ENCODE data around the gene LRRC37A2. TPM values are rescaled to one million over a fixed set of nuclear protein-coding genes. Genes with fewer than 3 reads are reported as not detected.
"Not testable (repeated sequence)": the region's sequence is repeated elsewhere in the genome, so short reads cannot be mapped to it uniquely, and the experiment has no call there.

LRRC37A2 gene
- polyA plus RNA-seq, 1 donor from 2014 or later: 12.2 TPM

DNA sequence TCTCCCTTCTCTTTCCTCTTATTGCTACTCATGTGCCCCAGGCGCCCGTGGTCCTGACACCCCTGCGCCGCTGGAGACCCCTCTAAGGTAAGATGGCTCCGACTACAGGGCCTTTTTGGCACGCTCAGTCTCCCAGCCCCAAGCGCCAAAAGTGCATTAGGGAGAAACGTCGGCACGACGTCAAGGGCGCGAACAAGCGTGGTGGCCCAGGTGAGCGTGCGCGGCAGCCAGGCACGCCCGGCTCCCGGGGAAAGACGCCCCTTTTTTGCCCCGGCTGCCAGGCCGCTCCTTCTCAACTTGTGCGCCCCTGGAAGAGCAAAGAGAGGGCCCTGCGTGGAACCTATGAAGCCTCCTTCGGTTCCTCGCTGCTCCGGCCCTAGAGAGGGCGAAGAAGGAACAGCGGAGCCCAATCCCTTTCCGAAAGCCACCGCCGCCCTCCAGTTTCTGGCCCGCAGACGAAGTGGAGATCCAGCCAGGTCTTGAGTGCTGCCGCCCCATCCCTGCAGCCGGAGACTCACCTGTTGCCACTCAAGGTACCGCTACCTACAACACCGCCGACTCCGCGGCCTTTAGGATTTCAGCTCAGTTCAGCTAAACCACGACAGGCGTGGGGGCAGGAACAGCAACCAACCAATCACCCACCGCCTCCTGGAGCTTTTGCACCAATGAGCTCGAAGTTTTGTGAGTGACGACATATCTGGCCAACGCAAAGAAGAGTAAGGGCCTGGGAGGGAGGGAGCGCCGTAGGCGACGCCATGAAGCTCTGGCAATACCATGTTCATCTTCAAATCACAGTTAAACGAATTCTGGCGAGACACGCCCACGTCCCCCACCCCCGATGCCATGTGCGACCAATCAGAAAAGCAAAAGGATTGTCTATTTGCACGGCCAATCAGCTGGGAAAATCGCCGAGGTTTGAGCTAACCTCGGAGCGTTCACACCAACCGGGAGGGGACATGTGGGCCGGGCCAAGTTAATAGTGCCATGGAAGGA is 67.1 kb downstream of the LRRC37A2 start, which contains the start of gene ARL17A:
Gene ARL17A, minus strand, starts transcription at position 609 of the 993 bp plus-strand sequence. CDS start 3,369 bp downstream, outside the sequence.
- H3K36me3 Mint-ChIP-seq, H3K4me1 Mint-ChIP-seq, H3K27me3 Mint-ChIP-seq, H3K9me3 Mint-ChIP-seq: not testable (repeated sequence)
- Mint-ChIP-seq H3K27ac (peak within 1 kb of the TSS in 1 of 3 donors; percentile 71), H3K4me3 (peak within 1 kb of the TSS in 2 of 4 donors; percentile 69 to 81)

DNA sequence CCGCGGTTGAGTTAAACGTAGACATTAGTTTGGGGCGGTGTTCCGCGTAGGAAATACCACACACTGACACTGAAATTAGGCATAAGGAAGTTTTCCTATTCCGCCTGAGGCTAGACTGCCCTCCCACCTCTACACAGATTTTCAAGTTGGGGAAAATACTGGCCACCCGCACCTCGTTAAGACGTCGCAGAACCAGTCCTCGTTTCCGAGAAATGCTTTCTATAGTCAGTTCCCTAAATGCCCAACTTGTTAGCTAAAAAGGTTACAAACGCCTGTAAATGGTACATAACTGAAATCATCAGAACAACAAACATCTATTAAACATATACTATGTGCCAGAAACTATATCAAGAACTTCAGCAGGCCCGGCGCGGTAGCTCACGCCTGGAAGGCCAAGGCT is 67.8 kb downstream of the LRRC37A2 start:
- not testable (repeated sequence) for H3K4me1 Mint-ChIP-seq, H3K36me3 Mint-ChIP-seq, H3K27me3 Mint-ChIP-seq, H3K9me3 Mint-ChIP-seq
- H3K4me3 Mint-ChIP-seq: peak overlapping the region in 2 of 4 donors; percentile 69 to 81
- peak overlapping the region in 1 of 3 donors; percentile 71 for H3K27ac Mint-ChIP-seq

DNA sequence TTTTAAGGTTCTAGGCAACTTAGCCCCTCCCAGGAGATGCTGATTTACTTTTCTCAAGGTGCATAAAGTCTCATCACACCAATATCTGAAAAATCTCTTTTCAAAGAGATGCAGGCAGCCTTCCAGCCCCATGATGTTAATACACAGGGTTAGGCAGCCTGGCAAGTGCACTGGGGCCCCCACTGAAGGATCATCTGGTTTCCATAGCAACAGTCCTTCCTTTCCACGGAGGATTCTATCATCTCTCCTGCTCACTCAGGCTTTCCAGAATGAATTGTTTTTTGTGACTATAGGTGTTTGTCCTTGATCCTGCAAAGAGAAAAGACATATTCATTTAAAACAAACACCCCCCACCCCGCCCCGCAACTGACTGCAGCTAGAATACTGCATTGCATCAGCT is 73.2 kb downstream of the LRRC37A2 start:
- not testable (repeated sequence) for H3K9me3 Mint-ChIP-seq, H3K27me3 Mint-ChIP-seq, H3K27ac Mint-ChIP-seq, H3K4me3 Mint-ChIP-seq, H3K4me1 Mint-ChIP-seq, H3K36me3 Mint-ChIP-seq

DNA sequence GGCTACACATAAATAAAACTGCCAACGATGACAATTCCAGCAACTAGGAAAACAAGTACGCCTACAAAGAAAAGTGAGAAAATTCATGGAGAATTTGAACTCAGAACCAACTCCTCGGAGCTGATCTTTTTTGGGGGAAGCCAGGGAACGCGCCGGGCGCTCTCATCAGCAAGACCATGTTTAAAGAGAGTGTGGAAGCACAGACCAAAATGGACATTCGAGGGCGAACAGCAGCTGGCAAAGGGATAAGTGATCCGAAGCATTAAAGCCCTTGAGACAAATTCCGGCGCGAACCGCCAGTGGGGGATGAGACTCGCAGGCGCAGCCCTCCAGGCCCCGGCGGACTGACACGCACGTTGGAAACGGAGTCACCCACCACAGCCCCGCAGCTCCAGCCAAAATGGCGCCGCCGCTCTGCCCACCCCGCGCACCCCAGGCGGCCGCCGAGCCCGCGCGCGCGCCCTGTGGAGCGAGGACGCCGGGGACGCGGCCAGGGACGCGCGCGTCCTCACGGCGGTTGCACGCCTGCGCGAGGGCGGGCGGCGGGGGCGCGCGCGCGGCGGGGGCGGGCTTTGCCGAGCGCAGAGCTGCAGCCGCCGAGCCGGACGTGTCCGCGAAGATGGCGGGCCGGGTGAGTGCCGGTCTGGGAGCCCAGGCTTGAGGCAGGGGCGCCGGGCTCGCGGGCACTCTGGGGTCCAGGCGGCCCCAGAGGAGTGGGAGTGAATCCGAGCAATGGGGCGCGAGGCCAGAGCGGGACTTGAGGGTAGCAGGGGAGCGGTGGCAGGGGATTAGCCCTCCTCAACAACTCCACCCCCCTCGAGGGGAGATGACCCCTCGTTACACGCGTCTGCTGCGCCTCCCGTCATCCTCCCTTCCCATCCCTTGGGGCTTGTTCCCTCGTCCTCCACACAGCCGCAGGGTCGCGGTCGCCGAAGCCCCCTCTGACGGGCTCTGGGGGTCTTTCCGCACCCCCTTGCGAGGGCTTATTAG is 78.2 kb downstream of the LRRC37A2 start, which contains the start of gene NSF:
Gene NSF, plus strand, starts transcription at position 513 of the 990 bp plus-strand sequence. Its CDS starts 107 bp downstream, at position 620.
- H3K9me3 Mint-ChIP-seq, H3K36me3 Mint-ChIP-seq, H3K27ac Mint-ChIP-seq, H3K4me3 Mint-ChIP-seq, H3K4me1 Mint-ChIP-seq, H3K27me3 Mint-ChIP-seq: not testable (repeated sequence)

DNA sequence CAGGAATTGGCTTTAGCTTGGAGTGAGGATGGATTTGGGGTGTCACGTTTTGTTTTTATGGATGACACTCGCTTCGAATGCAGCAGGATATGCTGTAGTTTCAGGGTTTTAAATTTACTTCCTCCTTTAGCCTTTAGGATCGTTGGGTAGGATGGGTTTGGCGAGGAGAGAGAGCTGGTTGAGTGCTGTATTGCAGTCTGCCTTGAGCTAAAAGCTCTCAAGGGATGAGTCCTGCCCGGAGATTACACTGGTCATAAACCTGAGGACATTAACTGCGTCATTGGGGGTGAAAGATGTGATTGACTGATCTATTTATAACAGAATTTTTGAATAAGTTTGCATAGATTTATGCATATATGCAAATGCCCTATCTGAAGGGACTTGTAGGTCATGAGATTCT is 79.1 kb downstream of the LRRC37A2 start:
- H3K4me1 Mint-ChIP-seq, H3K4me3 Mint-ChIP-seq, H3K27ac Mint-ChIP-seq, H3K9me3 Mint-ChIP-seq, H3K36me3 Mint-ChIP-seq, H3K27me3 Mint-ChIP-seq: not testable (repeated sequence)

DNA sequence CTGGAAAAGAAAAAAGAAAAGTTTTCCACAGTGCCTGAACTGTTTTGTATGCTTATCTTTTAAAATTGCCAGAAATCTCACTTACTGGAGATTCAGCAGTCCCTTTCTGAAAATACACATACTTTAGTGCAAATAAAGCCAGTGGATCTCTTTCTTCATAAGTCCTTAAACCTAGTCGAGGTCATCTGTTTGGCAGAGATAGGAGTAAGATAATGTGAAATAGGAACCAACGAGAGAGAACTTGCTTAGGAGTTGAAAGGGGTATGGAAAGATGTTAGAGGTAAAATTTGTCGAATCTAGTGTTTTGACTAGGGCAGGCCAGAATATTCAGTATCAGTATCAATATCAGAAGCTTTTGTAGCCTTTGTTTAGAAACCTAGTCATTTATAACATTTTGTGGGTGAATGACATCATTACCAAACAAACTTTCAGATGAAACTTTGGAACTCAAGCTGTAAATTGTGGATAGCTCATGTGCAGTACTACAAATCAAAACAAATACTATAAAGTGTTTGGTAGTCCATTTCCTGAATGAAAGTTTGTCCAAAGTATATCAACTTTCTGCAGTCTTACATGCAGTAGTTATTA is 86.2 kb downstream of the LRRC37A2 start:
- H3K36me3 Mint-ChIP-seq, H3K4me3 Mint-ChIP-seq, H3K4me1 Mint-ChIP-seq, H3K27me3 Mint-ChIP-seq, H3K9me3 Mint-ChIP-seq, H3K27ac Mint-ChIP-seq: not testable (repeated sequence)

DNA sequence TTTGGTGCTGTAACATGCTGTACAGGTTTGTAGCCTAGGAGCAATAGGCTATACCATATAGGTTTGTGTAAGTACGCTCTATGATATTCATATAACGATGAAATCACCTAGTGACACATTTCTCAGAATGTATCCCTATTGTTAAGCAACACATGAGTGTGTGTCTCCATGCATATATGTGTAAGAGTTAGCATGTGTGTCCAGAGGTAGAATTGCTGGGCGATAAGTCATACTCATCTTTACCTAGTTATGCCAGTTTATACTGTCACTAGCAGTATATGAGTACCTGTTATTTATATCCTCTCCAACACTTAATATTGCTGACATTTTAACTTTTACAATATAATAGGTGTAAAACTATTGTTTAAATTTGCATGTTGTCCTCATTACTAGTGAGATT is 88.5 kb downstream of the LRRC37A2 start:
- not testable (repeated sequence) for H3K4me3 Mint-ChIP-seq, H3K27me3 Mint-ChIP-seq, H3K9me3 Mint-ChIP-seq, H3K4me1 Mint-ChIP-seq, H3K27ac Mint-ChIP-seq, H3K36me3 Mint-ChIP-seq

DNA sequence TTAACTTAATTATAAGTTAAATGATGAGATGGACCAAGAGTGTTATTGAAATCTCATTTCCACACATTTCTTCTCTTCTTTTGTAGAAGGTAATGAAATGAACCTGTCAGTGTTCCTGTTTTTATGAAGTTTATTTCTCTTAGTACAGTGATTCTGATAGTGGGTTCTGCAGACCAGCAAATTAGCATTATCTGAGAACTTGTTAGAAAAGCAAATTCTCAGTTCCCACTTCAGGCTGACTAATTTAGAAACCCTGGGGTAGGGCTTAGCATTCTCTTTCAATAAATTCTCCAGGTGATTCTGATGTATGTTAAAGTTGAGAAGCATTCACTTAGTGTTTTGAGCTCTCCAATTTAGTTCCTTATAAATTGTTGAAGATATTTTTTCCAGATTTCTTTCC is 90.9 kb downstream of the LRRC37A2 start:
- H3K36me3 Mint-ChIP-seq, H3K9me3 Mint-ChIP-seq, H3K27me3 Mint-ChIP-seq, H3K4me1 Mint-ChIP-seq, H3K4me3 Mint-ChIP-seq, H3K27ac Mint-ChIP-seq: not testable (repeated sequence)

Other genes with a start within 250 kb of the LRRC37A2 start
- gene LRRC37A, start 217.3 kb upstream of the LRRC37A2 start, polyA plus RNA-seq: 1.3 TPM
- gene ARL17B, start 150.7 kb upstream of the LRRC37A2 start, polyA plus RNA-seq: 32.3 TPM
- gene ARL17A, start 67.2 kb downstream of the LRRC37A2 start, polyA plus RNA-seq: 5.9 TPM
- gene NSF, start 78.2 kb downstream of the LRRC37A2 start, polyA plus RNA-seq: 16.5 TPM